ENCODE data around the gene TTC33. TPM values are rescaled to one million over a fixed set of nuclear protein-coding genes. Genes with fewer than 3 reads are reported as not detected.
"Not testable (repeated sequence)": the region's sequence is repeated elsewhere in the genome, so short reads cannot be mapped to it uniquely, and the experiment has no call there.

The TTC33 gene
- total and polyA plus RNA-seq, 2 donors: 13.2 to 38.4 TPM

- no peak overlapping the region for H3K27ac ChIP-seq (ENCODE audit: low read depth)
- WGBS: 48% methylated on average over 2 of the region's 2 CpGs
Measured at GRCh38 chr5:40655138-40655537, 100.6 kb downstream of the TTC33 start.

GRCh38 chr5:40654377-40654991 lies 101.3 kb downstream of the TTC33 start:
- H3K36me3 ChIP-seq (ENCODE audit: insufficient read depth): no peaks in the 10 kb centered on the region

More at GRCh38 chr5:40655138-40655537, 100.6 kb downstream of the TTC33 start:
- Histone ChIP-seq H3K4me1 (ENCODE audit: insufficient read depth) (no peaks in the 10 kb centered on the region), H3K4me3 (ENCODE audit: low read depth, low read length) (no peak overlapping the region), H3K36me3 (ENCODE audit: insufficient read depth) (no peaks in the 10 kb centered on the region)
- DNase-seq (ENCODE audit: extremely low spot score): no peak

GRCh38 chr5:40653221-40654022 lies 102.3 kb downstream of the TTC33 start:
- no peak overlapping the region for H3K27ac ChIP-seq (ENCODE audit: low read depth)
- H3K4me1 ChIP-seq (ENCODE audit: insufficient read depth): no peaks in the 10 kb centered on the region
- WGBS: 90% methylated on average over 4 of the region's 4 CpGs

More at GRCh38 chr5:40654377-40654991, 101.3 kb downstream of the TTC33 start:
- no peak overlapping the region for H3K4me3 ChIP-seq (ENCODE audit: low read depth, low read length)
- 80% methylated on average over 4 of the region's 4 CpGs for WGBS
- no peaks in the 10 kb centered on the region for H3K4me1 ChIP-seq (ENCODE audit: insufficient read depth)
- no peak for DNase-seq (ENCODE audit: extremely low spot score)
- no peak overlapping the region for H3K27ac ChIP-seq (ENCODE audit: low read depth)

GRCh38 chr5:40652441-40653220 lies 103.1 kb downstream of the TTC33 start:
- Histone ChIP-seq H3K4me3 (ENCODE audit: low read depth, low read length) (no peak overlapping the region), H3K27ac (ENCODE audit: low read depth) (no peak overlapping the region), H3K4me1 (ENCODE audit: insufficient read depth) (no peaks in the 10 kb centered on the region), H3K36me3 (ENCODE audit: insufficient read depth) (no peaks in the 10 kb centered on the region)
- WGBS: 82% methylated on average over 8 of the region's 8 CpGs
- DNase-seq (ENCODE audit: extremely low spot score): no peak

More at GRCh38 chr5:40653221-40654022, 102.3 kb downstream of the TTC33 start:
- no peaks in the 10 kb centered on the region for H3K36me3 ChIP-seq (ENCODE audit: insufficient read depth)
- no peak for DNase-seq (ENCODE audit: extremely low spot score)
- no peak overlapping the region for H3K4me3 ChIP-seq (ENCODE audit: low read depth, low read length)

- no peaks in the 10 kb centered on the region for H3K4me1 ChIP-seq (ENCODE audit: insufficient read depth)
- WGBS: 90% methylated on average over 3 of the region's 3 CpGs
- no peak for DNase-seq (ENCODE audit: extremely low spot score)
- no peaks in the 10 kb centered on the region for H3K36me3 ChIP-seq (ENCODE audit: insufficient read depth)
- H3K27ac ChIP-seq (ENCODE audit: low read depth): no peak overlapping the region
- no peak overlapping the region for H3K4me3 ChIP-seq (ENCODE audit: low read depth, low read length)
Measured at GRCh38 chr5:40651201-40651600, 104.6 kb downstream of the TTC33 start.

- no peaks in the 10 kb centered on the region for H3K36me3 ChIP-seq (ENCODE audit: insufficient read depth)
- no peaks in the 10 kb centered on the region for H3K4me1 ChIP-seq (ENCODE audit: insufficient read depth)
- no peak overlapping the region for H3K27ac ChIP-seq (ENCODE audit: low read depth)
- H3K4me3 ChIP-seq (ENCODE audit: low read depth, low read length): no peak overlapping the region
- no peak for DNase-seq (ENCODE audit: extremely low spot score)
- WGBS: 78% methylated on average over 4 of the region's 4 CpGs
Measured at GRCh38 chr5:40649463-40650030, 106.2 kb downstream of the TTC33 start.

GRCh38 chr5:40648150-40648549 lies 107.6 kb downstream of the TTC33 start:
- WGBS: 87% methylated on average over 1 of the region's 1 CpG
- no peaks in the 10 kb centered on the region for H3K36me3 ChIP-seq (ENCODE audit: insufficient read depth)
- H3K27ac ChIP-seq (ENCODE audit: low read depth): no peak overlapping the region
- no peaks in the 10 kb centered on the region for H3K4me1 ChIP-seq (ENCODE audit: insufficient read depth)
- no peak for DNase-seq (ENCODE audit: extremely low spot score)
- no peak overlapping the region for H3K4me3 ChIP-seq (ENCODE audit: low read depth, low read length)

GRCh38 chr5:40646266-40646665 lies 109.5 kb downstream of the TTC33 start:
- no peaks in the 10 kb centered on the region for H3K36me3 ChIP-seq (ENCODE audit: insufficient read depth)
- 70% methylated on average over 3 of the region's 3 CpGs for WGBS
- H3K4me3 ChIP-seq (ENCODE audit: low read depth, low read length): no peak overlapping the region
- H3K4me1 ChIP-seq (ENCODE audit: insufficient read depth): no peaks in the 10 kb centered on the region
- DNase-seq (ENCODE audit: extremely low spot score): no peak
- no peak overlapping the region for H3K27ac ChIP-seq (ENCODE audit: low read depth)

- DNase-seq (ENCODE audit: extremely low spot score); H3K4me3 ChIP-seq (ENCODE audit: low read depth, low read length); H3K36me3 ChIP-seq (ENCODE audit: insufficient read depth); H3K27ac ChIP-seq (ENCODE audit: low read depth); H3K4me1 ChIP-seq (ENCODE audit: insufficient read depth): not testable (repeated sequence)
- 97% methylated on average over 1 of the region's 1 CpG for WGBS
Measured at GRCh38 chr5:40639531-40639930, 116.2 kb downstream of the TTC33 start.

GRCh38 chr5:40634593-40634992 lies 121.2 kb downstream of the TTC33 start:
- H3K27ac ChIP-seq (ENCODE audit: low read depth): no peak overlapping the region
- WGBS: 69% methylated on average over 7 of the region's 7 CpGs

GRCh38 chr5:40634154-40634553 lies 121.6 kb downstream of the TTC33 start:
- no peak overlapping the region for H3K27ac ChIP-seq (ENCODE audit: low read depth)
- no peak overlapping the region for H3K4me3 ChIP-seq (ENCODE audit: low read depth, low read length)
- H3K36me3 ChIP-seq (ENCODE audit: insufficient read depth): no peaks in the 10 kb centered on the region
- DNase-seq (ENCODE audit: extremely low spot score): no peak
- H3K4me1 ChIP-seq (ENCODE audit: insufficient read depth): no peaks in the 10 kb centered on the region
- WGBS: 88% methylated on average over 3 of the region's 3 CpGs

More at GRCh38 chr5:40634593-40634992, 121.2 kb downstream of the TTC33 start:
- H3K4me3 ChIP-seq (ENCODE audit: low read depth, low read length): no peak overlapping the region
- H3K4me1 ChIP-seq (ENCODE audit: insufficient read depth): no peaks in the 10 kb centered on the region
- DNase-seq (ENCODE audit: extremely low spot score): no peak
- H3K36me3 ChIP-seq (ENCODE audit: insufficient read depth): no peaks in the 10 kb centered on the region

GRCh38 chr5:40631236-40631635 lies 124.5 kb downstream of the TTC33 start:
- Histone ChIP-seq H3K27ac (ENCODE audit: low read depth) (no peak overlapping the region), H3K36me3 (ENCODE audit: insufficient read depth) (no peaks in the 10 kb centered on the region), H3K4me3 (ENCODE audit: low read depth, low read length) (no peak overlapping the region), H3K4me1 (ENCODE audit: insufficient read depth) (no peaks in the 10 kb centered on the region)
- DNase-seq (ENCODE audit: extremely low spot score): no peak
- 65% methylated on average over 7 of the region's 7 CpGs for WGBS

- no peak overlapping the region for H3K4me3 ChIP-seq (ENCODE audit: low read depth, low read length)
- no peaks in the 10 kb centered on the region for H3K4me1 ChIP-seq (ENCODE audit: insufficient read depth)
- DNase-seq (ENCODE audit: extremely low spot score): no peak
- no peak overlapping the region for H3K27ac ChIP-seq (ENCODE audit: low read depth)
- H3K36me3 ChIP-seq (ENCODE audit: insufficient read depth): no peaks in the 10 kb centered on the region
Measured at GRCh38 chr5:40630126-40630525, 125.6 kb downstream of the TTC33 start.
